ENCODE data around the gene FIG4. TPM values are rescaled to one million over a fixed set of nuclear protein-coding genes. Genes with fewer than 3 reads are reported as not detected.

Gene FIG4
- total RNA-seq, 1 experiment from 2014 or later, result 5.7 TPM

- Histone ChIP-seq H3K9me3 (ENCODE audit: low read length) (no peaks in the 10 kb centered on the region), H3K9me2 (replicated peaks; ENCODE audit: low read length) (no peaks in the 10 kb centered on the region), H4K20me1 (ENCODE audit: low read length) (no peaks in the 10 kb centered on the region), H3K79me2 (ENCODE audit: low read length) (no peaks in the 10 kb centered on the region), H3K36me3 (ENCODE audit: low read depth, low read length) (no peaks in the 10 kb centered on the region), H3K4me3 (ENCODE audit: low read length) (no peak overlapping the region), H2AFZ (ENCODE audit: low read length) (no peak overlapping the region), H3K4me2 (ENCODE audit: low read length) (no peak overlapping the region), H3K4me1 (ENCODE audit: insufficient read depth, low read length) (peaks cover 49% of the 10 kb centered on the region), H3K27ac (ENCODE audit: low read length) (no peak overlapping the region), H3K9ac (ENCODE audit: low read length) (no peak overlapping the region), H3F3A (ENCODE audit: low read length, unreplicated experiment) (no peaks in the 10 kb centered on the region), H3K27me3 (ENCODE audit: low read length) (no peaks in the 10 kb centered on the region)
- POLR2A ChIA-PET (ENCODE audit: unreplicated experiment), result no interaction called here
- DNase-seq (peak; percentile 5), ATAC-seq (no peak)
- TF ChIP-seq, protein P1, sequence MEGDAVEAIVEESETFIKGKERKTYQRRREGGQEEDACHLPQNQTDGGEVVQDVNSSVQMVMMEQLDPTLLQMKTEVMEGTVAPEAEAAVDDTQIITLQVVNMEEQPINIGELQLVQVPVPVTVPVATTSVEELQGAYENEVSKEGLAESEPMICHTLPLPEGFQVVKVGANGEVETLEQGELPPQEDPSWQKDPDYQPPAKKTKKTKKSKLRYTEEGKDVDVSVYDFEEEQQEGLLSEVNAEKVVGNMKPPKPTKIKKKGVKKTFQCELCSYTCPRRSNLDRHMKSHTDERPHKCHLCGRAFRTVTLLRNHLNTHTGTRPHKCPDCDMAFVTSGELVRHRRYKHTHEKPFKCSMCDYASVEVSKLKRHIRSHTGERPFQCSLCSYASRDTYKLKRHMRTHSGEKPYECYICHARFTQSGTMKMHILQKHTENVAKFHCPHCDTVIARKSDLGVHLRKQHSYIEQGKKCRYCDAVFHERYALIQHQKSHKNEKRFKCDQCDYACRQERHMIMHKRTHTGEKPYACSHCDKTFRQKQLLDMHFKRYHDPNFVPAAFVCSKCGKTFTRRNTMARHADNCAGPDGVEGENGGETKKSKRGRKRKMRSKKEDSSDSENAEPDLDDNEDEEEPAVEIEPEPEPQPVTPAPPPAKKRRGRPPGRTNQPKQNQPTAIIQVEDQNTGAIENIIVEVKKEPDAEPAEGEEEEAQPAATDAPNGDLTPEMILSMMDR (conservative IDR thresholded peaks at IDR 0.05; ENCODE audit: low read depth, low read length), result no peak
- TF ChIP-seq EZH2phosphoT487 (IDR thresholded peaks at IDR 0.05; ENCODE audit: borderline replicate concordance, low read length) (no peak), EZH2 (IDR thresholded peaks at IDR 0.05; ENCODE audit: low read length, unreplicated experiment) (no peak)
- intact Hi-C loops (cut with micrococcal nuclease), result no loop called here
- BruUV-seq (replicated peaks), result no TSS peak
- CTCF ChIA-PET, result no interaction called here
Observed at GRCh38 chr6:109791301-109791700, 100.2 kb downstream of the FIG4 start.

GRCh38 chr6:109793021-109793420 is 101.9 kb downstream of the FIG4 start:
- peak overlapping the region; percentile 16; the same call in 1 of the 2 replicates for H3K4me3 ChIP-seq (ENCODE audit: low read length)
- H3K9ac ChIP-seq (ENCODE audit: low read length), result peak overlapping the region; percentile 81
- ChIA-PET CTCF (interaction anchor here (0.5 to 0.7 kb wide), 2 partner anchors 174 to 247 kb away, joined by 3 to 4 read pairs; no protein-coding TSS in a partner anchor), POLR2A (ENCODE audit: unreplicated experiment) (no interaction called here)
- peak overlapping the region; percentile 98 for H3K27ac ChIP-seq (ENCODE audit: low read length)
- DNase-seq, result peak; percentile 22
- H3K4me2 ChIP-seq (ENCODE audit: low read length), result peak overlapping the region; percentile 55
- H3K9me3 ChIP-seq (ENCODE audit: low read length), result no peaks in the 10 kb centered on the region
- peaks cover 49% of the 10 kb centered on the region for H3K4me1 ChIP-seq (ENCODE audit: insufficient read depth, low read length)
- ATAC-seq, result no peak
- H3K9me2 ChIP-seq (replicated peaks; ENCODE audit: low read length), result no peaks in the 10 kb centered on the region
- no peaks in the 10 kb centered on the region for H3F3A ChIP-seq (ENCODE audit: low read length, unreplicated experiment)
- H3K36me3 ChIP-seq (ENCODE audit: low read depth, low read length), result no peaks in the 10 kb centered on the region
- TF ChIP-seq, protein P1 (conservative IDR thresholded peaks at IDR 0.05; ENCODE audit: low read depth, low read length), result no peak
- no peak for TF ChIP-seq EZH2phosphoT487 (IDR thresholded peaks at IDR 0.05; ENCODE audit: borderline replicate concordance, low read length)
- no peak for TF ChIP-seq EZH2 (IDR thresholded peaks at IDR 0.05; ENCODE audit: low read length, unreplicated experiment)
- no peaks in the 10 kb centered on the region for H3K79me2 ChIP-seq (ENCODE audit: low read length)
- no TSS peak for BruUV-seq (replicated peaks)
- no peaks in the 10 kb centered on the region for H3K27me3 ChIP-seq (ENCODE audit: low read length)
- intact Hi-C loops (cut with micrococcal nuclease), result no loop called here
- H2AFZ ChIP-seq (ENCODE audit: low read length), result 0 out of 2 replicates have a peak overlapping the region, but pooled peaks have one; percentile 33
- H4K20me1 ChIP-seq (ENCODE audit: low read length), result no peaks in the 10 kb centered on the region

- peak overlapping the region; percentile 81 for H3K9ac ChIP-seq (ENCODE audit: low read length)
- H3K9me2 ChIP-seq (replicated peaks; ENCODE audit: low read length), result no peaks in the 10 kb centered on the region
- H3K79me2 ChIP-seq (ENCODE audit: low read length), result no peaks in the 10 kb centered on the region
- H3K36me3 ChIP-seq (ENCODE audit: low read depth, low read length), result no peaks in the 10 kb centered on the region
- TF ChIP-seq EZH2 (IDR thresholded peaks at IDR 0.05; ENCODE audit: low read length, unreplicated experiment), result no peak
- TF ChIP-seq, protein P1 (conservative IDR thresholded peaks at IDR 0.05; ENCODE audit: low read depth, low read length), result no peak
- no peak for TF ChIP-seq EZH2phosphoT487 (IDR thresholded peaks at IDR 0.05; ENCODE audit: borderline replicate concordance, low read length)
- peak overlapping the region; percentile 50; the same call in 1 of the 2 replicates for H2AFZ ChIP-seq (ENCODE audit: low read length)
- peak overlapping the region; percentile 98 for H3K27ac ChIP-seq (ENCODE audit: low read length)
- H3K4me1 ChIP-seq (ENCODE audit: insufficient read depth, low read length), result peaks cover 49% of the 10 kb centered on the region
- BruUV-seq (replicated peaks), result no TSS peak
- ATAC-seq (peak; percentile 81), DNase-seq (peak; percentile 89)
- no peaks in the 10 kb centered on the region for H3K27me3 ChIP-seq (ENCODE audit: low read length)
- peak overlapping the region; percentile 71 for H3K4me2 ChIP-seq (ENCODE audit: low read length)
- intact Hi-C loops (cut with micrococcal nuclease), result no loop called here
- CTCF ChIA-PET, result interaction anchor here (0.7 kb wide), 1 partner anchor 246 kb away, joined by 3 read pairs; no protein-coding TSS in a partner anchor
- no peaks in the 10 kb centered on the region for H3K9me3 ChIP-seq (ENCODE audit: low read length)
- no peaks in the 10 kb centered on the region for H3F3A ChIP-seq (ENCODE audit: low read length, unreplicated experiment)
- H4K20me1 ChIP-seq (ENCODE audit: low read length), result no peaks in the 10 kb centered on the region
- H3K4me3 ChIP-seq (ENCODE audit: low read length), result no peak overlapping the region
- POLR2A ChIA-PET (ENCODE audit: unreplicated experiment), result interaction anchor here (0.6 kb wide), 1 partner anchor 700 kb away, joined by 4 read pairs; no protein-coding TSS in a partner anchor
Observed at GRCh38 chr6:109793792-109794191, 102.7 kb downstream of the FIG4 start.

All from PC-3 (cell line).